ENCODE data around the gene RHBDF1. TPM values are rescaled to one million over a fixed set of nuclear protein-coding genes. Genes with fewer than 3 reads are reported as not detected.

RHBDF1 gene
- total RNA-seq, 3 donors from 2014 or later: 27.2 to 39.2 (median 36.9) TPM

DNA sequence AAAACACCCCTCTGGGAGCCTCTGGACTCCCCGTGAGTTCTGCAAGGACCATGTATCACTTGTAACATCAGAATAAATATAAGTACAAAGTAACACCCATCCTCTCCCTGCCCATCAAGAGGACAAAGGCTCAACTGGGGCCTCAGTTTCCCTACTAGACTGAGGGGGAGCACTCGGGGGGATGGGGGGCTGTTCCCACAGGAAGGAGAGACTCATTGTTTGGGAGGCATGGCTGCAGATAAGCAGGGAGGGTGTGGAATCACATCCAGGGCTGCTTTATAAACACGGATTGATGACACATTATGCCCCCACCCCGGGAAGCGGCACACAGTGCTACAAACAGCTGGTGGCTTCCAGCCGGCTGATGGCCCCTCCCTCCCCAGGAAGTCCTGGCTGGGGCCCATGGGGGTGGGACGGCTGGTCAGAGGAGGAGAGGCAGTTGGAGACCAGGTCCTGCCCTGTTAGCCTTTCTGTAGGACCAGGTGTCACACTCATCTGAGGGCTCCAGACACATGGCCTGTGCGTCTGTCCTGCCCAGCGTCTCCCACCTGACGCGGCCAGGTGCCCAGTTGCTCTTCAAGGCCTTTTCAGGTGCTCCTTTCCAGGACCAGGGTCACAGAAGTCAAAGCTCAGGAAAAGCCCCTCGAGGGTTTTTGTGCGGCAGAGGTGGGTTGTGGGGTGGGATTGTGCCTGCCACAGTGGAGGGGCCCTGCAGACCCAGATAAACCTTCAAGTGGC, 4.3 kb upstream of the RHBDF1 start:
- intact Hi-C loops (cut with DNase I, micrococcal nuclease): no loop called here
- Histone ChIP-seq H3K36me3 (ENCODE audit: low read depth) (no peaks in the 10 kb centered on the region), H3K4me1 (ENCODE audit: low read depth) (peaks cover 37% of the 10 kb centered on the region), H3K9me3 (no peaks in the 10 kb centered on the region), H3K4me3 (no peak overlapping the region)
- DNase-seq: peak; percentile 70 to 85 (median 81)
- peak; percentile 32 for ATAC-seq
- TF ChIP-seq CTCF (IDR thresholded peaks at IDR 0.05): no peak

- no peak for TF ChIP-seq CTCF (IDR thresholded peaks at IDR 0.05)
- Histone ChIP-seq H3K9me3 (no peaks in the 10 kb centered on the region), H3K4me3 (no peak overlapping the region), H3K4me1 (ENCODE audit: low read depth) (peaks cover 46% of the 10 kb centered on the region), H3K36me3 (ENCODE audit: low read depth) (no peaks in the 10 kb centered on the region)
- peak; percentile 68 to 78 (median 70) for DNase-seq
- intact Hi-C loops (cut with DNase I, micrococcal nuclease): no loop called here
- ATAC-seq: no peak
Measured at GRCh38 chr16:75580-76501, 3.4 kb upstream of the RHBDF1 start.

- intact Hi-C loops (cut with DNase I, micrococcal nuclease): no loop called here
Measured at GRCh38 chr16:74747-75334, 2.4 kb upstream of the RHBDF1 start.

GRCh38 chr16:74051-74746, 1.8 kb upstream of the RHBDF1 start:
- Histone ChIP-seq H3K4me1 (ENCODE audit: low read depth) (peaks cover 48% of the 10 kb centered on the region), H3K36me3 (ENCODE audit: low read depth) (no peaks in the 10 kb centered on the region), H3K9me3 (no peaks in the 10 kb centered on the region), H3K4me3 (no peak overlapping the region)
- intact Hi-C loops (cut with DNase I, micrococcal nuclease): no loop called here
- no peak for TF ChIP-seq CTCF (IDR thresholded peaks at IDR 0.05)
- ATAC-seq (no peak), DNase-seq (no peak)

More at GRCh38 chr16:74747-75334, 2.4 kb upstream of the RHBDF1 start:
- Histone ChIP-seq H3K9me3 (no peaks in the 10 kb centered on the region), H3K4me3 (no peak overlapping the region), H3K4me1 (ENCODE audit: low read depth) (peaks cover 48% of the 10 kb centered on the region), H3K36me3 (ENCODE audit: low read depth) (no peaks in the 10 kb centered on the region)
- DNase-seq (no peak), ATAC-seq (no peak)
- TF ChIP-seq CTCF (IDR thresholded peaks at IDR 0.05): no peak
